Measurements from ENCODE around the gene MRTFA. TPM values are rescaled to one million over a fixed set of nuclear protein-coding genes. Genes with fewer than 3 reads are reported as not detected.

Gene MRTFA
- total RNA-seq, 1 experiment from 2014 or later = 44.7 TPM

DNA sequence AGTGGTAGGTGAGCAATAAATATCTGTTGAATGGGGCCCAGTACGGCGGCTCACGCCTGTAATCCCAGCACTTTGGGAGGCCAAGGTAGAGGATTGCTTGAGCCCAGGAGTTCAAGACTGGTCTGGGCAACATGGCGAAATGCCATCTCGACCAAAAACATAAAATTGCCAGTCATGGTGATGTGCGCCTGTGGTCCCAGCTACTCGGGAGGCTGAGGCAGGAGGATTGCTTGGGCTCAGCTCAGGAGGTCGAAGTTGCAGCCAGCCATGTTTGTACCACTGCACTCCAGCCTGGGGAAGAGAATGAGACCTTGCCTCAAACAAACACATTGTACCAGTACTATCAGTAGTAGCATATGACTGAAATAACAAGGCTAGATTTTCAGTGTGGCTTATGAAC is 262.0 kb downstream of the MRTFA start:
- CTCF ChIA-PET = no interaction called here
- TF ChIP-seq, protein P1, sequence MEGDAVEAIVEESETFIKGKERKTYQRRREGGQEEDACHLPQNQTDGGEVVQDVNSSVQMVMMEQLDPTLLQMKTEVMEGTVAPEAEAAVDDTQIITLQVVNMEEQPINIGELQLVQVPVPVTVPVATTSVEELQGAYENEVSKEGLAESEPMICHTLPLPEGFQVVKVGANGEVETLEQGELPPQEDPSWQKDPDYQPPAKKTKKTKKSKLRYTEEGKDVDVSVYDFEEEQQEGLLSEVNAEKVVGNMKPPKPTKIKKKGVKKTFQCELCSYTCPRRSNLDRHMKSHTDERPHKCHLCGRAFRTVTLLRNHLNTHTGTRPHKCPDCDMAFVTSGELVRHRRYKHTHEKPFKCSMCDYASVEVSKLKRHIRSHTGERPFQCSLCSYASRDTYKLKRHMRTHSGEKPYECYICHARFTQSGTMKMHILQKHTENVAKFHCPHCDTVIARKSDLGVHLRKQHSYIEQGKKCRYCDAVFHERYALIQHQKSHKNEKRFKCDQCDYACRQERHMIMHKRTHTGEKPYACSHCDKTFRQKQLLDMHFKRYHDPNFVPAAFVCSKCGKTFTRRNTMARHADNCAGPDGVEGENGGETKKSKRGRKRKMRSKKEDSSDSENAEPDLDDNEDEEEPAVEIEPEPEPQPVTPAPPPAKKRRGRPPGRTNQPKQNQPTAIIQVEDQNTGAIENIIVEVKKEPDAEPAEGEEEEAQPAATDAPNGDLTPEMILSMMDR (conservative IDR thresholded peaks at IDR 0.05) = no peak
- Histone ChIP-seq H3K36me3 (ENCODE audit: low read depth) (no peaks in the 10 kb centered on the region), H3K4me3 (no peak overlapping the region), H3K4me1 (replicated peaks; ENCODE audit: insufficient read depth) (peaks cover 11% of the 10 kb centered on the region; the same call in 1 of the 2 replicates), H3K27me3 (ENCODE audit: insufficient read depth, low read depth) (no peaks in the 10 kb centered on the region), H3K9me2 (ENCODE audit: insufficient read depth) (no peaks in the 10 kb centered on the region), H3K4me2 (no peak overlapping the region), H3K27ac (no peak overlapping the region), H3K79me2 (ENCODE audit: low read depth) (peaks cover 40% of the 10 kb centered on the region), H2AFZ (no peak overlapping the region), H3K9me3 (ENCODE audit: insufficient read depth, low read depth) (no peaks in the 10 kb centered on the region), H4K20me1 (ENCODE audit: insufficient read depth) (no peaks in the 10 kb centered on the region), H3F3A (ENCODE audit: insufficient read depth, low read depth) (peaks cover 12% of the 10 kb centered on the region)
- intact Hi-C loops (cut with micrococcal nuclease; ENCODE audit: unreplicated experiment) = loop anchor here (5.0 kb wide), 1 partner anchor 278 kb away; no protein-coding TSS in a partner anchor
- no TSS peak for BruUV-seq (replicated peaks)
- DNase-seq = no peak
- POLR2A ChIA-PET (ENCODE audit: unreplicated experiment) = no interaction called here

DNA sequence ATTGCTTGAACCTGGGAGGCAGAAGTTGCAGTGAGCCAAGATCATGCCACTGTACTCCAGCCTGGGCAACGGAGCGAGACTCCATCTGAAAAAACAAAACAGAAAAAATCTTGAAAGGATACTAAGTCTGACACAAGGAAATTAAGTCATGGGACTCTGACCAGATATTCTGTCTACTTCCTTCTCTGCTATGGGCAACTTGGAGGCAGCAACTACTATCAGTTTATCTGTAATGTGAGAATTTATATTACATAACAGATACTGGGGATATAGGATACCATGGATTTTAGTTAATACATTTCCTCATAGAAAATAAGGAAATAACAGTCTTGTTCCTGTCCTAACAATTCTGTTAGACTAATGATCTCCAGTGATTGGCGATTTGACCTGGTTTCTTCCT is 267.7 kb downstream of the MRTFA start:
- TF ChIP-seq, protein P1 (conservative IDR thresholded peaks at IDR 0.05) = no peak
- TF ChIP-seq EZH2 (IDR thresholded peaks at IDR 0.05; ENCODE audit: low read depth) = no peak
- H3K27me3 ChIP-seq (ENCODE audit: insufficient read depth, low read depth) = no peaks in the 10 kb centered on the region
- H3K9me2 ChIP-seq (ENCODE audit: insufficient read depth) = no peaks in the 10 kb centered on the region
- no peak overlapping the region for H2AFZ ChIP-seq
- no peaks in the 10 kb centered on the region for H3K9me3 ChIP-seq (ENCODE audit: insufficient read depth, low read depth)
- no peak overlapping the region for H3K4me2 ChIP-seq
- peaks cover 28% of the 10 kb centered on the region for H3K36me3 ChIP-seq (ENCODE audit: low read depth)
- no TSS peak for BruUV-seq (replicated peaks)
- H3F3A ChIP-seq (ENCODE audit: insufficient read depth, low read depth) = peaks cover 51% of the 10 kb centered on the region
- intact Hi-C loops (cut with micrococcal nuclease; ENCODE audit: unreplicated experiment) = no loop called here
- CTCF ChIA-PET = no interaction called here
- peak in 1 of 2 experiments; percentile 70 for DNase-seq
- H3K4me3 ChIP-seq = no peak overlapping the region
- no peaks in the 10 kb centered on the region for H4K20me1 ChIP-seq (ENCODE audit: insufficient read depth)
- H3K27ac ChIP-seq = peak overlapping the region; percentile 33; the same call in 1 of the 2 replicates
- POLR2A ChIA-PET (ENCODE audit: unreplicated experiment) = no interaction called here
- H3K79me2 ChIP-seq (ENCODE audit: low read depth) = peaks cover 24% of the 10 kb centered on the region
- peaks cover 11% of the 10 kb centered on the region; the same call in 1 of the 2 replicates for H3K4me1 ChIP-seq (replicated peaks; ENCODE audit: insufficient read depth)

DNA sequence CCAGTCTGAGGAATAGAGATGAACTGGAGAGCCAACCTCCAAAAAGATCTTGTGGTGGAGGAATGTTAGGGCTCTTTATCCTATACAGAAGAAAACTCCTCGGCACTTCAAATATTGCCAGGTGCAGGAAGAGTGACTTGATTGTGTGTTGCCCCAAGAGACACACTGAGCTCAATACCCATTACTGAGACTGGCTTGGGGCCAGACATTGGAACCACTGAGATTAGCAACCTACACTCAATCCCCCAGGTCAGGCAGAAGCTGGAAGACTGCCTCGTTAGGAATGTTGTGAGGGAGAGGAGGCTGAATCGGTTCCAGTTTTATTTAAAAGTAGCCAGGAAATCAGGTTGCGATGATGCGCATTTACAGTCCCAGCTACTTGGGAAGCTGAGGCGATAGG is 268.5 kb downstream of the MRTFA start:
- H3K4me1 ChIP-seq (replicated peaks; ENCODE audit: insufficient read depth) = peaks cover 11% of the 10 kb centered on the region; the same call in 1 of the 2 replicates
- no peaks in the 10 kb centered on the region for H3K9me3 ChIP-seq (ENCODE audit: insufficient read depth, low read depth)
- H3K27me3 ChIP-seq (ENCODE audit: insufficient read depth, low read depth) = no peaks in the 10 kb centered on the region
- DNase-seq = no peak
- no TSS peak for BruUV-seq (replicated peaks)
- ChIA-PET CTCF (no interaction called here), POLR2A (ENCODE audit: unreplicated experiment) (interaction anchor here (0.6 kb wide), 1 partner anchor 22 kb away, joined by 49 read pairs; no protein-coding TSS in a partner anchor)
- no peak overlapping the region for H2AFZ ChIP-seq
- H4K20me1 ChIP-seq (ENCODE audit: insufficient read depth) = no peaks in the 10 kb centered on the region
- no peak overlapping the region for H3K4me2 ChIP-seq
- intact Hi-C loops (cut with micrococcal nuclease; ENCODE audit: unreplicated experiment) = no loop called here
- no peak overlapping the region for H3K4me3 ChIP-seq
- H3F3A ChIP-seq (ENCODE audit: insufficient read depth, low read depth) = peaks cover 51% of the 10 kb centered on the region
- H3K79me2 ChIP-seq (ENCODE audit: low read depth) = peaks cover 21% of the 10 kb centered on the region
- 0 out of 2 replicates have a peak overlapping the region, but pooled peaks have one; percentile 33 for H3K27ac ChIP-seq
- TF ChIP-seq, protein P1 (conservative IDR thresholded peaks at IDR 0.05) = no peak
- TF ChIP-seq EZH2 (IDR thresholded peaks at IDR 0.05; ENCODE audit: low read depth) = no peak
- H3K36me3 ChIP-seq (ENCODE audit: low read depth) = peaks cover 33% of the 10 kb centered on the region
- no peaks in the 10 kb centered on the region for H3K9me2 ChIP-seq (ENCODE audit: insufficient read depth)

All from PC-9 (cell line).